ENCODE results near the gene C1QA. TPM values are rescaled to one million over a fixed set of nuclear protein-coding genes. Genes with fewer than 3 reads are reported as not detected.
"Not testable (repeated sequence)": the region's sequence is repeated elsewhere in the genome, so short reads cannot be mapped to it uniquely, and the experiment has no call there.

The C1QA gene
- total RNA-seq, 2 donors from 2014 or later, result not detected

DNA sequence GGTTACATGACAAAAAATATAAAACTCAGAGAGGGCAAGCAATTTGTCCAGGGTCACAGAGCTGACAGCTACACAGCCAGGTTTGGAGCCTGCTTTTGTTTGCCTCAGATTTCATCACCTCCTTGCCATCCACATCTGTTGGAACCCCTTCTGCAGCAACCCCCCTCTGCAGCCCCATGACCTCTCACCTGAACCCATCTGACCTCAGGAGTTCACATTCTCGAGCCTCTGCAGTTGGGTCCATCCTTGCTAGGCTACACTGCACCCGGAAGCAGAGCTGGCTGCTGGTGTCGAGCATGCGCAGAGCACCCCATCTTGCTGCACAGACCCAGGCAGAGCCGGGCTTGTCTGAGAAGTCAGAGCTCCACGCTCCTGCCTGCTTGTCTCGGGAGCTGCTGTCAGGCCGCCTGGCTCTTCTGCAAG, 26.6 kb downstream of the C1QA start:
- no peaks in the 10 kb centered on the region for H3K27me3 ChIP-seq (ENCODE audit: control insufficient read depth, insufficient read depth, low read length, poor library complexity, severe bottlenecking)
- H3K4me3 ChIP-seq (ENCODE audit: low read length), result no peak overlapping the region
- H3K9ac ChIP-seq (ENCODE audit: extremely low read depth, low read length, poor library complexity, severe bottlenecking), result no peak overlapping the region
- H3K36me3 Mint-ChIP-seq (ENCODE audit: low read depth), result no peaks in the 10 kb centered on the region
- no peaks in the 10 kb centered on the region for H3K27me3 Mint-ChIP-seq (ENCODE audit: insufficient read depth)
- H3K4me3 Mint-ChIP-seq, result no peak overlapping the region
- H3K27ac ChIP-seq (ENCODE audit: low read depth, low read length), result no peak overlapping the region
- H3K4me1 Mint-ChIP-seq, result peaks cover 5% of the 10 kb centered on the region
- TF ChIP-seq, protein P1, sequence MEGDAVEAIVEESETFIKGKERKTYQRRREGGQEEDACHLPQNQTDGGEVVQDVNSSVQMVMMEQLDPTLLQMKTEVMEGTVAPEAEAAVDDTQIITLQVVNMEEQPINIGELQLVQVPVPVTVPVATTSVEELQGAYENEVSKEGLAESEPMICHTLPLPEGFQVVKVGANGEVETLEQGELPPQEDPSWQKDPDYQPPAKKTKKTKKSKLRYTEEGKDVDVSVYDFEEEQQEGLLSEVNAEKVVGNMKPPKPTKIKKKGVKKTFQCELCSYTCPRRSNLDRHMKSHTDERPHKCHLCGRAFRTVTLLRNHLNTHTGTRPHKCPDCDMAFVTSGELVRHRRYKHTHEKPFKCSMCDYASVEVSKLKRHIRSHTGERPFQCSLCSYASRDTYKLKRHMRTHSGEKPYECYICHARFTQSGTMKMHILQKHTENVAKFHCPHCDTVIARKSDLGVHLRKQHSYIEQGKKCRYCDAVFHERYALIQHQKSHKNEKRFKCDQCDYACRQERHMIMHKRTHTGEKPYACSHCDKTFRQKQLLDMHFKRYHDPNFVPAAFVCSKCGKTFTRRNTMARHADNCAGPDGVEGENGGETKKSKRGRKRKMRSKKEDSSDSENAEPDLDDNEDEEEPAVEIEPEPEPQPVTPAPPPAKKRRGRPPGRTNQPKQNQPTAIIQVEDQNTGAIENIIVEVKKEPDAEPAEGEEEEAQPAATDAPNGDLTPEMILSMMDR (conservative IDR thresholded peaks at IDR 0.05), result no peak
- H3K27ac Mint-ChIP-seq, result no peak overlapping the region
- no peaks in the 10 kb centered on the region for H3K36me3 ChIP-seq (ENCODE audit: control insufficient read depth, insufficient read depth, low read length)
- WGBS, 2 experiments (ENCODE audit: insufficient coverage in 1 of 2, insufficient read length in 1 of 2), result 91 to 93% methylated on average over 4 to 8 of the region's 8 CpGs
- no peaks in the 10 kb centered on the region for H3K9me3 ChIP-seq (ENCODE audit: control insufficient read depth, low read length)
- no peak for DNase-seq
- H3K4me1 ChIP-seq (ENCODE audit: control insufficient read depth, insufficient read depth, low read length), result no peaks in the 10 kb centered on the region
- no peaks in the 10 kb centered on the region for H3K9me3 Mint-ChIP-seq

DNA sequence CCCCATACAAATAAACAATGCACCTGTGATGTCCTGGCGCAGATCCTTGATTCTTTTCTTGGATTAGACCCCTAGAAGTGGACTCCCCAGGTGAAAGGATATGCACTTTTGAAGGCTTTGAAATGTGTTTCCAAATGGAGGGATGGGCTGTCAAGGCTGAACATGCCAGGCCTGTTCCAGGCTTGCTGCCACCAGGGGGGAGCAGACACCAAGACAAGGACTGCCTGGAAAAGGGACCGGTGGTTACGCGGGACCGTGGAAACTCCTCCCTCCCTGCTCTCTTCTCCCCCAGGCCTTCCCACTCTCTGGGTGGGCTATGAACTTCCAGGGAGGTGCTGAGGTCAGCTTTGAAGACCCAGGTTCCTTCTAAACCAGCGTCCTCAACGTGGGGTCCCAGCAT, 29.3 kb downstream of the C1QA start:
- WGBS, 2 experiments (ENCODE audit: insufficient coverage in 1 of 2, insufficient read length in 1 of 2), result 42 to 44% methylated on average over 4 to 7 of the region's 7 CpGs
- Mint-ChIP-seq H3K27me3 (ENCODE audit: insufficient read depth) (no peaks in the 10 kb centered on the region), H3K27ac (no peak overlapping the region), H3K9me3 (no peaks in the 10 kb centered on the region), H3K36me3 (ENCODE audit: low read depth) (no peaks in the 10 kb centered on the region), H3K4me1 (no peaks in the 10 kb centered on the region), H3K4me3 (no peak overlapping the region)
- TF ChIP-seq, protein P1 (conservative IDR thresholded peaks at IDR 0.05), result peak; percentile 90
- H3K36me3 ChIP-seq (ENCODE audit: control insufficient read depth, insufficient read depth, low read length), result no peaks in the 10 kb centered on the region
- no peak overlapping the region for H3K9ac ChIP-seq (ENCODE audit: extremely low read depth, low read length, poor library complexity, severe bottlenecking)
- no peak overlapping the region for H3K4me3 ChIP-seq (ENCODE audit: low read length)
- no peaks in the 10 kb centered on the region for H3K9me3 ChIP-seq (ENCODE audit: control insufficient read depth, low read length)
- DNase-seq, result peak; percentile 85
- H3K4me1 ChIP-seq (ENCODE audit: control insufficient read depth, insufficient read depth, low read length), result no peaks in the 10 kb centered on the region
- no peaks in the 10 kb centered on the region for H3K27me3 ChIP-seq (ENCODE audit: control insufficient read depth, insufficient read depth, low read length, poor library complexity, severe bottlenecking)
- no peak overlapping the region for H3K27ac ChIP-seq (ENCODE audit: low read depth, low read length)

DNA sequence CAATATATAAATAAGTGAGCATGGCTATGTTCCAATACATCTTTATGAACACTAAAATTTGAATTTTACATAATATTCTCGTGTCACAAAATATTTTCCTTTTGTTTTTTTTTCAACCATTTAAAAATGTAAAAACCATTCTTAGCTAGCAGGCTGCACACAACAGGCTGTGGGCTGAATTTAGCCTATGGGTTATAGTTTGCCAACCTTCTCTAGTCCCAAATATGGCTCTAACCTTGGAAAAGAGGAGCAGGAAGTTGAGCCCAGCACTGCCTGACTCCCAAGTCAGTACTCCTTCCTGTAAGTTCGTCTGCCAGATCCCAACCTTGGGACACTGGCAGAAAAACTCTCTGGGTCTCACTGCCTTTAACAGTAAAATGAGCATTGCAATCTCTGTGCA, 30.0 kb downstream of the C1QA start:
- no peaks in the 10 kb centered on the region for H3K4me1 ChIP-seq (ENCODE audit: control insufficient read depth, insufficient read depth, low read length)
- 87 to 94% methylated on average over 2 of the region's 2 CpGs for WGBS, 2 experiments (ENCODE audit: insufficient coverage in 1 of 2, insufficient read length in 1 of 2)

DNA sequence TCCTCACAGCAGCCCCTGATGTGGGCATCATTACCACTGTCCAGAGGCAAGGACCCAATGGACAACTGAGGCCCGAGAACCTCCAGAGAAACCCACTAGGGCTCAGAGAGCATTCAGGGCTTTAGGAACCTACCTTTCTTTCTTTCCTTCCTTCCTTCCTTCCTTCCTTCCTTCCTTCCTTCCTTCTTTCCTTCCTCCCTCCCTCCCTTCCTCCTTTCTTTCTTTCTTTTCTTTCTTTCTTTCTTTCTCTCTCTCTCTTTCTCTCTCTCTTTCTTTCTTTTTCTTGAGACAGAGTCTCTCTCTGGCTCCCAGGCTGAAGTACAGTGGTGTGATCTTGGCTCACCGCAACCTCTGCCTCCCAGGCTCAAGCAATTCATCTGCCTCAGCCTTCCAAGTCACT, 32.4 kb downstream of the C1QA start:
- not testable (repeated sequence) for H3K36me3 Mint-ChIP-seq (ENCODE audit: low read depth); H3K27ac ChIP-seq (ENCODE audit: low read depth, low read length); H3K9me3 Mint-ChIP-seq; H3K27ac Mint-ChIP-seq; H3K9me3 ChIP-seq (ENCODE audit: control insufficient read depth, low read length); H3K9ac ChIP-seq (ENCODE audit: extremely low read depth, low read length, poor library complexity, severe bottlenecking); H3K27me3 Mint-ChIP-seq (ENCODE audit: insufficient read depth); H3K36me3 ChIP-seq (ENCODE audit: control insufficient read depth, insufficient read depth, low read length); H3K27me3 ChIP-seq (ENCODE audit: control insufficient read depth, insufficient read depth, low read length, poor library complexity, severe bottlenecking); H3K4me3 Mint-ChIP-seq; DNase-seq; H3K4me3 ChIP-seq (ENCODE audit: low read length); H3K4me1 Mint-ChIP-seq; H3K4me1 ChIP-seq (ENCODE audit: control insufficient read depth, insufficient read depth, low read length)
- 94% methylated on average over 2 of the region's 2 CpGs; no CpG with 5 or more reads in 1 of the 2 experiments for WGBS, 2 experiments (ENCODE audit: insufficient coverage in 1 of 2, insufficient read length in 1 of 2)

More for the DNA sequence above, 30.0 kb downstream of the C1QA start:
- H3K9me3 ChIP-seq (ENCODE audit: control insufficient read depth, low read length), result no peaks in the 10 kb centered on the region
- TF ChIP-seq, protein P1 (conservative IDR thresholded peaks at IDR 0.05), result no peak
- DNase-seq, result no peak
- Mint-ChIP-seq H3K27me3 (ENCODE audit: insufficient read depth) (no peaks in the 10 kb centered on the region), H3K4me1 (no peaks in the 10 kb centered on the region), H3K36me3 (ENCODE audit: low read depth) (no peaks in the 10 kb centered on the region), H3K4me3 (no peak overlapping the region), H3K9me3 (no peaks in the 10 kb centered on the region), H3K27ac (no peak overlapping the region)
- no peaks in the 10 kb centered on the region for H3K27me3 ChIP-seq (ENCODE audit: control insufficient read depth, insufficient read depth, low read length, poor library complexity, severe bottlenecking)
- no peak overlapping the region for H3K27ac ChIP-seq (ENCODE audit: low read depth, low read length)
- no peak overlapping the region for H3K9ac ChIP-seq (ENCODE audit: extremely low read depth, low read length, poor library complexity, severe bottlenecking)
- H3K4me3 ChIP-seq (ENCODE audit: low read length), result no peak overlapping the region
- H3K36me3 ChIP-seq (ENCODE audit: control insufficient read depth, insufficient read depth, low read length), result no peaks in the 10 kb centered on the region
